Esophagus muscularis mucosa (tissue), 4 donors: Measurements from ENCODE around the gene SPI1. TPM values are rescaled to one million over a fixed set of nuclear protein-coding genes. Genes with fewer than 3 reads are reported as not detected.

ENCODE experiments used
- DNase-seq: peaks from one replicate; pipeline ENCODE4 v3.0.0-alpha.2; 2017; ENCODE audit errors: extremely low spot score
- H3K27ac ChIP-seq, 4 donors: fragments of 200-600 bp; sonication (generic); replicated peaks in 1 of 4; 1 replicate in 3 of 4; 2 replicates in 1 of 4; pipeline ENCODE4 v1.5.1; 2016 to 2019; ENCODE audit warnings: mild to moderate bottlenecking in 1 of 4
- H3K27me3 ChIP-seq, 4 donors: fragments of 200-600 bp; sonication (generic); one replicate each; pipeline versions ENCODE4 v1.5.1 to v1.6.0; 2016 to 2019
- H3K36me3 ChIP-seq, 4 donors: fragments of 200-600 bp; sonication (generic); one replicate each; pipeline ENCODE4 v1.5.1; 2016 to 2019
- H3K4me1 ChIP-seq, 4 donors: fragments of 200-600 bp; sonication (generic); one replicate each; pipeline ENCODE4 v1.5.1; 2016 to 2019
- H3K4me3 ChIP-seq, 4 donors: fragments of 200-600 bp; sonication (generic); 1 replicate in 2 of 4; 2 replicates in 2 of 4; pipeline ENCODE4 v1.5.1; 2016 to 2019; ENCODE audit warnings: mild to moderate bottlenecking in 4 of 4, moderate library complexity in 1 of 4
- H3K9me3 ChIP-seq, 4 donors: fragments of 200-600 bp; sonication (generic); 1 replicate in 3 of 4; 2 replicates in 1 of 4; pipeline ENCODE4 v1.5.1; 2016 to 2019
- EP300 ChIP-seq: sonication (generic); formaldehyde crosslinking; IDR thresholded peaks from one replicate; pipeline ENCODE4 v1.6.1; 2017; ENCODE audit warnings: antibody characterized with exemption
- POLR2A ChIP-seq: fragments of 450-650 bp; IDR thresholded peaks from one replicate; pipeline ENCODE4 v1.6.1; 2017; ENCODE audit warnings: antibody characterized with exemption, moderate library complexity, mild to moderate bottlenecking, low read depth
- POLR2AphosphoS5 ChIP-seq, 2 donors: sonication (generic); formaldehyde crosslinking; IDR thresholded peaks; one replicate each; pipeline ENCODE4 v1.6.1; 2017; ENCODE audit warnings: antibody characterized with exemption in 2 of 2
- WGBS: methylation state at CpG from one replicate; pipeline ENCODE4 v1.1.5; 2018; 5-methylcytosine and 5-hydroxymethylcytosine counted together
- intact Hi-C: fragments of 100-400 bp; cut with DNase I; formaldehyde crosslinking; loops from one replicate; pipeline ENCODE4 v1.15.1; 2023
- total RNA-seq, 4 donors: library from RNA; depleted of rRNA; stranded (reverse); fragments of >200 nt; gene quantifications; one replicate each; pipeline versions ENCODE4 v1.1.0 to v1.2.1, GENCODE V29; 2016
- TF ChIP-seq, protein P1 (sequence below), 3 experiments: fragments of 200-600 bp in 2 of 3; fragments of 450-650 bp in 1 of 3; sonication (generic) in 2 of 3; IDR thresholded peaks; one replicate each; pipeline ENCODE4 v1.5.1; 2017 to 2019; ENCODE audit warnings: antibody characterized with exemption in 3 of 3, mild to moderate bottlenecking in 2 of 3, moderate library complexity in 1 of 3

Gene SPI1
- total RNA-seq, 4 donors from 2014 or later, result 17.6 to 34.6 (median 20.5) TPM

DNA sequence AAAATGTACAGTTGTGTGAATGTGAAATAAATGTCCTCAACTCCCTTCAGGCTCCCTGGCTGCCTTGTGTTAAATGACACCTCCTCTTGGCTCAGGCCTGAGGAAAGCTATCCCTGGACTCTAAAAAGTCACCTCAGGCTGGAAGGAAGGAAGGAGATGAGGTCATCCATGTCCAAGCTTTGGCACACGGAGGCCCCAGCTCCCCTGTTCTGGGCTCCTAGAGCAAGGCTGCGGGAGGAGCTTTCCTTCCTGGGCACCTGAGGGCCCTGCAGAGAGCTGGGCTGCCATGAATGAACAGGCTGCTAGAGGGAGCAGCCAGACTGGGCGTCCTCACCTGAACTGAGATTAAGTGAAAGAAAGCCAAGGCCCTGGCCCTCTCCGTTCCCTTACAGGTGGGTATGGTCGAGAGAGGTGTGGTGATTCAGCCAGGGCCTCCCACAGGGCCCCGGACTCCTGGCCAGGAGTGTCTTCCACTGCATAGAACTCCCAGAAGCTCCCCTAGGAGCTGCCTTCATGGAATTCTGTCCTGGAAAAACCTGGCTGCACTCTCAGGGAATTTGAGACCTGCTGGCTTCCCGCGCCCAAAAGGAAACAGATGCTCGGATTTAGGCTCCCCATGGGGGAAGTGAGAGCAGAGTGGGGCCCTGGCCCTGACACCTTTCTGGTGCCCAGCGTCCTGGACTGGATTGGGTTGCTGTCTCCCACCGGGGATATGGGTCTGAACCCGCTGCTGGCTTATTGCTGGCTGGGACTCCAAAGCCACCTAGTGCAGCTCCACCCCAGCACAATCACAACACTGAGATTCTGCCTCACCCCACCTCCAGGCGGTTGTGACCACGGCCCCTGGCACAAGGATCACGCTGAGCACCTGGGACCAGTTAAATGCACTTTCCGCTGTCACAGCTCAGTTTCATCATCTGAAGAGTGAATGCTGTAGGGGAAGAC lies 48.1 kb downstream of the SPI1 start:
- Histone ChIP-seq H3K36me3 (peaks cover 10 to 50% (median 27%) of the 10 kb centered on the region in 4 donors), H3K27ac (peak overlapping the region; percentile 46 to 57 (median 53)), H3K27me3 (no peaks in the 10 kb centered on the region), H3K4me3 (no peak overlapping the region), H3K9me3 (no peaks in the 10 kb centered on the region), H3K4me1 (peaks cover 17 to 31% (median 21%) of the 10 kb centered on the region in 4 donors)
- TF ChIP-seq, protein P1, sequence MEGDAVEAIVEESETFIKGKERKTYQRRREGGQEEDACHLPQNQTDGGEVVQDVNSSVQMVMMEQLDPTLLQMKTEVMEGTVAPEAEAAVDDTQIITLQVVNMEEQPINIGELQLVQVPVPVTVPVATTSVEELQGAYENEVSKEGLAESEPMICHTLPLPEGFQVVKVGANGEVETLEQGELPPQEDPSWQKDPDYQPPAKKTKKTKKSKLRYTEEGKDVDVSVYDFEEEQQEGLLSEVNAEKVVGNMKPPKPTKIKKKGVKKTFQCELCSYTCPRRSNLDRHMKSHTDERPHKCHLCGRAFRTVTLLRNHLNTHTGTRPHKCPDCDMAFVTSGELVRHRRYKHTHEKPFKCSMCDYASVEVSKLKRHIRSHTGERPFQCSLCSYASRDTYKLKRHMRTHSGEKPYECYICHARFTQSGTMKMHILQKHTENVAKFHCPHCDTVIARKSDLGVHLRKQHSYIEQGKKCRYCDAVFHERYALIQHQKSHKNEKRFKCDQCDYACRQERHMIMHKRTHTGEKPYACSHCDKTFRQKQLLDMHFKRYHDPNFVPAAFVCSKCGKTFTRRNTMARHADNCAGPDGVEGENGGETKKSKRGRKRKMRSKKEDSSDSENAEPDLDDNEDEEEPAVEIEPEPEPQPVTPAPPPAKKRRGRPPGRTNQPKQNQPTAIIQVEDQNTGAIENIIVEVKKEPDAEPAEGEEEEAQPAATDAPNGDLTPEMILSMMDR (IDR thresholded peaks at IDR 0.05), result peak in 1 of 3 experiments; percentile 2
- no peak for TF ChIP-seq POLR2A
- no peak for DNase-seq
- 61% methylated on average over 6 of the region's 16 CpGs for WGBS
- intact Hi-C loops, result no loop called here

DNA sequence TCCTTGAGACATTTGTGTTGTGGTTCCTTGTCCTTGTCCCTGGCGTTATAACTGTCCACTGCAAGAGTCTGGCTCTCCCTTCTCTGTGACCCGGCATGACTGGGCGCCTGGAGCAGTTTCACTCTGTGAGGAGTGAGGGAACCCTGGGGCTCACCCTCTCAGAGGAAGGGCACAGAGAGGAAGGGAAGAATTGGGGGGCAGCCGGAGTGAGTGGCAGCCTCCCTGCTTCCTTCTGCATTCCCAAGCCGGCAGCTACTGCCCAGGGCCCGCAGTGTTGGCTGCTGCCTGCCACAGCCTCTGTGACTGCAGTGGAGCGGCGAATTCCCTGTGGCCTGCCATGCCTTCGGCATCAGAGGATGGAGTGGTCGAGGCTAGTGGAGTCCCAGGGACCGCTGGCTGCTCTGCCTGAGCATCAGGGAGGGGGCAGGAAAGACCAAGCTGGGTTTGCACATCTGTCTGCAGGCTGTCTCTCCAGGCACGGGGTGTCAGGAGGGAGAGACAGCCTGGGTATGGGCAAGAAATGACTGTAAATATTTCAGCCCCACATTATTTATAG lies 48.8 kb downstream of the SPI1 start:
- TF ChIP-seq POLR2AphosphoS5 (IDR thresholded peaks at IDR 0.05) (no peak), POLR2A (no peak), EP300 (no peak)
- TF ChIP-seq, protein P1 (IDR thresholded peaks at IDR 0.05), result no peak
- DNase-seq, result no peak
- intact Hi-C loops, result no loop called here

DNA sequence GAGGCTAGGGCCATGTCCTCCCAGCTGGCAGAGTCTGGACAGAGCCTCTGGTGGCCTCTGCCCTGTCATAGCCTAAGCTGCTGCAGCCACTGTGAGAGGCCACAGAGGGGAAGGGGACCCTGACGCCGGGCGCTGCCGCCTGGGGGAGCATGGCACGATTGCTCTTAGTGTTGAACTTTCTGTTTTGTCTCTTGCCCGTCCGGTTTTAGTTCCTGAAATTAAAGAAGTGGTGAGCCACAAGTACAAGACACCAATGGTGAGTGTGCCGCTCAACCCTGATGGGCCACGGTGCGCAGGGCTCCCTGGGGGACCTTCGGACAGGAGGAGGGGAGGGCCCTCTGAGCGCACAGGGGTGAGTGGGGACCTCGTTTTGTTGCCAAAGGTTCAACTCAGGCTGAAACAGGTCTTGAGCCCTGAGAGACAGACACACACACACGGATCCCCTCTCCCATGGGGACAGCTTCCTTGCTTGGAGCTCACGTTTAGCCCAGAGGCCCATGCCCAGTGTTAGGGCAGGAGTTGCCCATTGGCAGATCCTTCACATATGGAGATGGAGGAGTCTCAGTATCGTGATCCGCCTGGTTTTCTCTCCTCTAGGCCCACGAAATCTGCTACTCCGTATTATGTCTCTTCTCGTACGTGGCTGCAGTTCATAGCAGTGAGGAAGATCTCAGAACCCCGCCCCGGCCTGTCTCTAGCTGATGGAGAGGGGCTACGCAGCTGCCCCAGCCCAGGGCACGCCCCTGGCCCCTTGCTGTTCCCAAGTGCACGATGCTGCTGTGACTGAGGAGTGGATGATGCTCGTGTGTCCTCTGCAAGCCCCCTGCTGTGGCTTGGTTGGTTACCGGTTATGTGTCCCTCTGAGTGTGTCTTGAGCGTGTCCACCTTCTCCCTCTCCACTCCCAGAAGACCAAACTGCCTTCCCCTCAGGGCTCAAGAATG lies 49.6 kb downstream of the SPI1 start:
- peaks cover 10 to 53% (median 23%) of the 10 kb centered on the region in 4 donors for H3K36me3 ChIP-seq

More for the DNA sequence above, 48.8 kb downstream of the SPI1 start:
- Histone ChIP-seq H3K36me3 (peaks cover 10 to 53% (median 26%) of the 10 kb centered on the region in 4 donors), H3K27me3 (no peaks in the 10 kb centered on the region), H3K27ac (peak overlapping the region; percentile 46 to 57 (median 53)), H3K9me3 (no peaks in the 10 kb centered on the region), H3K4me1 (peaks cover 17 to 31% (median 21%) of the 10 kb centered on the region in 4 donors), H3K4me3 (no peak overlapping the region)
- 72% methylated on average over 10 of the region's 12 CpGs for WGBS

DNA sequence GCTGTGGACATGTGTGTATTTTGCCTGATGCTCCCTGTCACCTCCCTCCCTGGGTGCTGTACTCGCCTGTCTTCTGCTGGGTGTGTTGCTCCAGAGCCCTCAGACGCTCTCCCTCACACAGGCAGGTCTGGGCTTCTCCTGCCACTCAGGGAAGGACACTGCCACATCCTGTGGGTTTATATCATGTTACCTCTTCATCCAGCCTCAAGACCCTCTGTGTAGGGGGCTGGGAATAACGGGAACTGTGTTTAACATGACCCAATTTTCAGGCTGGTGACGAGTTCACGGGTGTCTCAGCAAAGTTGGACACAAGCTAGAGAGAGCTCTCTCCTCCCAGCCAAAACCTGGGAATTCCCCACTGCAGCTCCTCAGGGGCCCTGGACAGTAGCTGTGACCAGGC lies 50.4 kb downstream of the SPI1 start:
- Histone ChIP-seq H3K27me3 (no peaks in the 10 kb centered on the region), H3K27ac (no peak overlapping the region), H3K36me3 (peaks cover 10 to 53% (median 19%) of the 10 kb centered on the region in 4 donors), H3K4me1 (peaks cover 17 to 31% (median 21%) of the 10 kb centered on the region in 4 donors), H3K9me3 (no peaks in the 10 kb centered on the region), H3K4me3 (no peak overlapping the region)
- TF ChIP-seq POLR2AphosphoS5 (IDR thresholded peaks at IDR 0.05), result no peak
- TF ChIP-seq, protein P1 (IDR thresholded peaks at IDR 0.05), result no peak
- no peak for TF ChIP-seq POLR2A
- no peak for TF ChIP-seq EP300
- intact Hi-C loops, result no loop called here
- DNase-seq, result no peak
- WGBS, result 84% methylated on average over 5 of the region's 5 CpGs

More for the DNA sequence above, 49.6 kb downstream of the SPI1 start:
- TF ChIP-seq, protein P1 (IDR thresholded peaks at IDR 0.05), result no peak
- TF ChIP-seq POLR2AphosphoS5 (IDR thresholded peaks at IDR 0.05) (no peak), POLR2A (no peak), EP300 (no peak)
- no peak overlapping the region for H3K4me3 ChIP-seq
- WGBS, result 76% methylated on average over 29 of the region's 29 CpGs
- intact Hi-C loops, result no loop called here
- no peaks in the 10 kb centered on the region for H3K27me3 ChIP-seq
- H3K9me3 ChIP-seq, result no peaks in the 10 kb centered on the region
- DNase-seq, result no peak
- peaks cover 17 to 31% (median 21%) of the 10 kb centered on the region in 4 donors for H3K4me1 ChIP-seq
- peak overlapping the region in 3 of 4 donors; percentile 49 to 57 (median 57) for H3K27ac ChIP-seq
